ENCODE data around the gene GPR153.

DNA sequence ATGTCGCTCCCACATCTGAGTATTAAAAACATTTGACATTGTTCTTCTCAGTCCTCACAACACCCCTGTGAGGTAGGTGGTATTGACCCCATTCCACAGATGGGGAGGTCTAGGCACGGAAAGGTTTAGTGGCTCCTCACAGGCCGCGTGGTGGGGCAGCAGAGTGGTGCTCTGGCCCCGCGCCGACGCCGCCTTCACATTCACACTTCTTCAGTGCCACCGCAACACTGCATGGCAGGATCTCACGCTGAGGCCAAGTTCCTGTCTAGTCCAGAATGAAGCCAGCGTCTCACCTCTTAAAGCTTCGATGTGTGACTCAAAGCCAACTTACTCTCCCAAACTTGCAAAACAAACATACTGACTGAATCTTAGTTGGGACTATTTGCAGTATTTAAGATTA, 37.3 kb downstream of the GPR153 start:
- TF ChIP-seq, protein P1, sequence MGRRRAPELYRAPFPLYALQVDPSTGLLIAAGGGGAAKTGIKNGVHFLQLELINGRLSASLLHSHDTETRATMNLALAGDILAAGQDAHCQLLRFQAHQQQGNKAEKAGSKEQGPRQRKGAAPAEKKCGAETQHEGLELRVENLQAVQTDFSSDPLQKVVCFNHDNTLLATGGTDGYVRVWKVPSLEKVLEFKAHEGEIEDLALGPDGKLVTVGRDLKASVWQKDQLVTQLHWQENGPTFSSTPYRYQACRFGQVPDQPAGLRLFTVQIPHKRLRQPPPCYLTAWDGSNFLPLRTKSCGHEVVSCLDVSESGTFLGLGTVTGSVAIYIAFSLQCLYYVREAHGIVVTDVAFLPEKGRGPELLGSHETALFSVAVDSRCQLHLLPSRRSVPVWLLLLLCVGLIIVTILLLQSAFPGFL (CRISPR knock-in tag; IDR thresholded peaks at IDR 0.05): no peak
- TF ChIP-seq ERF (CRISPR knock-in tag; IDR thresholded peaks at IDR 0.05) (no peak), RAD21 (CRISPR knock-in tag; IDR thresholded peaks at IDR 0.05) (no peak), BHLHE40 (IDR thresholded peaks at IDR 0.05; ENCODE audit: low read length) (no peak)

Data from HepG2 (cell line).